ENCODE measurements around the gene ITIH6.
"Not testable (repeated sequence)": the region's sequence is repeated elsewhere in the genome, so short reads cannot be mapped to it uniquely, and the experiment has no call there.

Gene ITIH6

DNA sequence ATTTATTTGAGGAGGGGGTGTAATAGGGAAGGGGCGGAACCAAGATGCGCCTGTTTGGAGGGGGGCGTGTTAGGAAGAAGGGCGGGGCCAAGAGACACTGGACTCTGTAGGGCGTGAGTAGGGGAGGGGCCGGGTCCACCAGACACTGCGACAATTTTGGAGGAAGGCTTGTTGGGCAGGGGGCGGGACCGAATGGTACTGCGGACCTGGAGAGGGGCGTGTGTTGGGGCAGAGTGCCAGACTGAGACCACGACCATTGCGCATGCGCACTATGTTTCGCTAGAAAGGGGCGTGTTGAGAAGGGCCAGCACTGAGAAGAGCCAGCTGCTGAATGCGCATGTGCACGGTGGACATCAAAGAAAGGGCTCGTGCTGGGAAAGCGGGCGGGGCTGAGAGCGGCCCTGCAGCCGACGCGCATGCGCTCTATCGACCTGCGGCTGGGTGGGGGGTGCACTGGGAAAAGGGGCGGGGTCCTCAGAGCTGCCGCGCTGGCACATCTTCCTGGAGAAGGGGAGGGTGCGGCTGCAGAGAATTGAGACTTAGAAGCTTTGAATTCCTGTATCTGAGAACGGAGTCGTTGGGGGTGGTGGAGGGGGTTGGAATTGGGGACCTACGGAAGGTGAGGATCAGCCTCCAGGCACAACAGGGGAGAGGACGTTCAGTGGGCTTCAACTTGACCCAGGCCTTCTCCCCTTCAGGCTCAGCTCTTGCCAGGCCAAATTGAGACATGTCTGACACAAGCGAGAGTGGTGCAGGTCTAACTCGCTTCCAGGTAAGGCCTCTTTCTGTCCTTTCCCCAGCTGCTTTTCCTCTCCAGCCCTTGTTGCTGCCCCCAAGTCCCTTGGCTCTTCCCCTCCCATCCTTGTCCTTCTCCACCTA lies 10.8 kb upstream of the ITIH6 start:
- DNase-seq (ENCODE audit: low read depth in 2 of 3, low spot score in 2 of 3), result peak; percentile 37 to 66 (median 58)

DNA sequence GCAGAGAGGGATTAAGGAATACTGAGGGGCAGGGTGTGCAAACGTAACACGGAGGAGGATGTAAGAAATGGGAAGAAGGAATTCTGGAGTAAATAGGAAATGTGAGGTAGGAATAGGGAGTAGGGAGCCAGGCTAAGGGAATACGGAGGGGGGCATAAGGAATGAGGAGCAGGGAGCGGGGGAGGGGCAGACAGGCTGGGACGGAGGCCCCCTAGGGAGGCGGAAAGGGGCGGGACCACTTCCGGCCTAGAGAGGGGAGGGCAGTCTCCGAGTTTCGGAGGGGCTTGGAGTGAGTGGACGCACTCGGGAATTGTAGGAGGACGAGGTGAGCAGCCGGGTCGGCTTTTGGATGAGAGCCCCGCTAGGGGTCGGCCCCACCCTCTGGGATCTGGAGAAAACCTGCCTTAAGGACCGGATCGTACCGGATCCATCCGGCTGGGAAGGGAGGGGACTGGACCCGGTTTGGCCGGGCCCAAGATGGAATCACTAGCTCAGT lies 10.1 kb upstream of the ITIH6 start:
- peak in 1 of 3 experiments; percentile 10 for DNase-seq (ENCODE audit: low read depth in 2 of 3, low spot score in 2 of 3)

GRCh38 chrX:54807524-54808108 lies 9.6 kb upstream of the ITIH6 start, which contains the start of gene MAGED2:
TSS of gene MAGED2 (plus strand) at chrX:54807745. CDS start at chrX:54809332, 1,587 bp downstream.
- no peak for DNase-seq (ENCODE audit: low read depth in 2 of 3, low spot score in 2 of 3)

DNA sequence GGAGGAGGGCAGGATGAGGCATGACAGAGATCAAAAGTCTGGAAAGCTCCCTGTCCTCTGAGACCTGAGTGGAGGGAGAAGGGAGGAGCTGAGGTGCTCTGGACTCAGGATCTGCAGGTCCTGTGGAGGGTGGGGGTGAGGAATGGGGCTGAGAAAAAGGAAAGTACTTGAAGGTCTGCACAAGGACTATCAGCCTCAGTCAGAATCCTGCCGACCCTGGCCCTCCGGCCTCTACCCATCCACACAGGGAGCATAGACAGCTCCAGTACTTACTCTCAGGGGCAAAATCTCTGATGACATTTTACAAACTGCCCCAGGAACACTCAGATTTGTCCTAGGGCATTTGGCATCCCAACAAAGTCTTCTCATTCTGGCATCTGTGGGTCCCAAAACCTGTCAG lies 991 bp upstream of the ITIH6 start:
- no peak for DNase-seq (ENCODE audit: low read depth in 2 of 3, low spot score in 2 of 3)

DNA sequence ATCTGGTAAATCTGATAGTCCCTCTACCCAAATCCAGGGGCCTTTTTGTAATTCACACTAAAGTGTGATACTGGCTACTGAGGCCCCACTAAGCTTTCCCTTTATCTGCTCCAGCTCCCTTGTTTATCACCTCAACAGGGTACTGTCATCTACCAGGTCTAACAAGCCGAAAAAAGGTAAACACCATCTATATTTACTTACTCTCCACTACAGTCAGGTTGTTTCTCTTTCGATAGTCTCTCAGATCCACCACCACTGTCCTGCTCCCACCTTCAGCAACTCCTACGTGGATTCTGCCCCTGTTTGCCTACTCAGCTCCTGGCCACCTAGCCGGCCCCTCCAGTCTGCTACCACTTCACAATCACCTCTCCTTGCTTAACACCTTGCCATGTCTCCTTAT lies 3.3 kb downstream of the ITIH6 start:
- no peak for DNase-seq (ENCODE audit: low read depth in 2 of 3, low spot score in 2 of 3)

- DNase-seq (ENCODE audit: low read depth in 2 of 3, low spot score in 2 of 3), result no peak
These were observed 4.0 kb downstream of the ITIH6 start for GRCh38 chrX:54794028-54794427.

- not testable (repeated sequence) for DNase-seq (ENCODE audit: low read depth in 2 of 3, low spot score in 2 of 3)
These were observed 8.7 kb downstream of the ITIH6 start for GRCh38 chrX:54789405-54789804.

- DNase-seq (ENCODE audit: low read depth in 2 of 3, low spot score in 2 of 3), result no peak
These were observed 9.6 kb downstream of the ITIH6 start for GRCh38 chrX:54788446-54788845.

GRCh38 chrX:54786967-54787366 lies 11.1 kb downstream of the ITIH6 start:
- no peak for DNase-seq (ENCODE audit: low read depth in 2 of 3, low spot score in 2 of 3)

DNA sequence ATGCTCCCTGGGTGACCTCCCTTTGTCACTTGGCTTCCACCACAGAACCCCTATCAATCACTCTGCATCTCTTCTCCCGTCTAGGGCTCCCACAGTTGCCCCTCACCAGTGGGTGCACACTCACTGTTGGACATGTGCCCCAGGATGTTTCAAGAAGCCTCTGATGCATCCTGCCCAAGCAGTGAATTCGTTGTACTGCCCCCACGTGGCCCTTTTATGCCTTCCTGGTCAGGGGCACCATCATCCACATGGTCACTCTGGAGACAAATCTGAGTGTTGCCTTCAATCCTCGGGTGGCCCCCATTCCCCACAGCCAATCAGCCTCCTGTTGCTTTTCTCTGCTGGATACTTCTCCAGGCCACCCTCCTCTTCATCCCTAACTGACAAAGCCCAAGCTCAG lies 12.2 kb downstream of the ITIH6 start:
- DNase-seq (ENCODE audit: low read depth in 2 of 3, low spot score in 2 of 3), result no peak

DNA sequence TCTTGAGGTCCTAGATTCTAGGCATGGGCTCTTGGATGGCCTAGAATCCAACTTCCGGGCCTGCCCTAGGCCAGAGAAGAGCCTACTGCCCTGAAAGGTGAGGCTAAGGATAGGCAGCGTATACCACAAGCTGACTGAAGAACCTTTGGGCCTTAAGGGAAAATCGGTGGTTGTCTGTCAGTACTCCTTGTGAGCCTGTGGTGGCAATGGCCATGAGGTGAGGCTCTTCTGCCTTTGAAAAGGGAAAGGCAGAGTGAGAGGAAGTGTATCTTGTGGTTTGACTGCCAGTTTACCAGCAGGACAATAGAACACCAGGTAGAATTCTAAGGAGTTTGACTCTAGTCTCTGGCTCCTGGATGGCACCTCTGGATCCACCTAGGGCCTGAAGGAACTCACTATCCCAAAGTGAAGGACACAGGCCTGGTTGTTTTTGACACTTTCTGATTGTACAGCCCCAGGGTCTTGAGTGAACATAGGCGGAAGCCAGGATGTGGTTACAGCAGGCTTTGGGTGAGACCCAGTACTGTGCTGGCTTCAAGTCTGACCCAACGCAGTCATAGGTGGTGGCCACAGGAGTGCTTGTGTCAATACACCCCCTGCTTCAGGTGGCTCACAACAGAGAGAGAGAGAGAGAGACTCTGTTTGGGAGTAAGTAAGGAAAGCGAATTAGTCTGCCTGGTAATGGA lies 20.9 kb downstream of the ITIH6 start:
- no peak for DNase-seq (ENCODE audit: low read depth in 2 of 3, low spot score in 2 of 3)

GRCh38 chrX:54776061-54776460 lies 22.0 kb downstream of the ITIH6 start:
- no peak for DNase-seq (ENCODE audit: low read depth in 2 of 3, low spot score in 2 of 3)

- DNase-seq (ENCODE audit: low read depth in 2 of 3, low spot score in 2 of 3), result not testable (repeated sequence)
These were observed 23.5 kb downstream of the ITIH6 start for GRCh38 chrX:54774391-54775094.

- DNase-seq (ENCODE audit: low read depth in 2 of 3, low spot score in 2 of 3), result no peak
These were observed 39.7 kb downstream of the ITIH6 start for GRCh38 chrX:54758114-54759055.

DNA sequence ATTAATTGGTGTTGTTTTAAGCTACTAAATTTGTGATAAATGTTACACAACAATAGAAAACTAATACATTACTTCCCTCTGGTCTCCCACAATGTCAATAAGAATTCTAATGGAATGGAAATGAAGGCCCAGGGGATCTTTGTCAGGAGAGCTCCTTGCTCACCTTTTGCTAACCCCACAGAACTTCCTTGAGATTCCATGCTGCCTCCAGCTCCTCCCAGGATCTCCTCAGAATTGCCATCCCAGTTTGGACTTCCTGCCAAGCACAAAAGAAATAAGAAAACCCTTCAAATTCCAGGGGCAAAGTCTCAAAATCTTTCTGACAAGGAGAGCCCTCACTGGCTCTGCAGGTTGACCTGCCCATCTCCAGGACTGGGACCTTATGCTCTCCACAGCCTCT lies 43.2 kb downstream of the ITIH6 start:
- DNase-seq (ENCODE audit: low read depth in 2 of 3, low spot score in 2 of 3), result no peak

GRCh38 chrX:54748626-54749025 lies 49.4 kb downstream of the ITIH6 start:
- DNase-seq (ENCODE audit: low read depth in 2 of 3, low spot score in 2 of 3), result no peak

GRCh38 chrX:54747733-54748393 lies 50.2 kb downstream of the ITIH6 start:
- DNase-seq (ENCODE audit: low read depth in 2 of 3, low spot score in 2 of 3), result no peak

- no peak for DNase-seq (ENCODE audit: low read depth in 2 of 3, low spot score in 2 of 3)
These were observed 51.1 kb downstream of the ITIH6 start for GRCh38 chrX:54746928-54747327.

GRCh38 chrX:54745676-54746075 lies 52.4 kb downstream of the ITIH6 start:
- no peak for DNase-seq (ENCODE audit: low read depth in 2 of 3, low spot score in 2 of 3)
